NCI-H2227 treated with DMSO at 0.1 percent for 48 hours (cell line): ENCODE data around the gene CEP104.

Experiments
- DNase-seq: peaks from one replicate; lab custom pipeline; 2025; lab: John Stamatoyannopoulos, UW

CEP104 gene

DNA sequence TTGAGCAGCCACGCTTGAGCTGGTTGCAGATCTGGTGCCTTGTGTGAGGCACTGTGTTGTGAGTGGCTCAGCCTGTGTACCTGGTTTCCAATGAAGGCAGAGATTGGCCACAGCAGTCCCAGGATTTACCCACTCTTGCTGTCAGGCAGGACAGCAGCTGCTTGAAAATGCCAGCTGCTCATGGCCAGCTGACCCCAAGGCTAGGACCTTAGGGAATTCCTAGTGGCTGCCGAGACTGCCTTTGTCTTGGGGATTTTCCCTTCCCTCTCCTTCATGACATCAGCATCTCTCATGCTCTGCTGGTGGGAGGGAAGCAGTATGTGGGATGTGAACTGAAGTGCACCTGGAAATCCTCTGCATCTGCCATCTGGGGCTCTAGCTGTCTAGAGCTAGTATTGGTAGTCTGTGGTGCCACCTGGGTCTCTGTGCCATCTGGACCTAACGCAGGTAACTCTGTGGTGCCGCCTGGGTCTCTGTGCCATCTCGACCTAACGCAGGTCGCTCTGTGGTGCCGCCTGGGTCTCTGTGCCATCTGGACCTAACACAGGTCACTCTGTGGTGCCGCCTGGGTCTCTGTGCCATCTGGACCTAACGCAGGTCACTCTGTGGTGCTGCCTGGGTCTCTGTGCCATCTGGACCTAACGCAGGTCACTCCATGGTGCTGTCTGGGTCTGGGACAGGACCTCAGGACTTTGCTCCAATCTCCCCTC is 56.9 kb downstream of the CEP104 start:
- no peak for DNase-seq

DNA sequence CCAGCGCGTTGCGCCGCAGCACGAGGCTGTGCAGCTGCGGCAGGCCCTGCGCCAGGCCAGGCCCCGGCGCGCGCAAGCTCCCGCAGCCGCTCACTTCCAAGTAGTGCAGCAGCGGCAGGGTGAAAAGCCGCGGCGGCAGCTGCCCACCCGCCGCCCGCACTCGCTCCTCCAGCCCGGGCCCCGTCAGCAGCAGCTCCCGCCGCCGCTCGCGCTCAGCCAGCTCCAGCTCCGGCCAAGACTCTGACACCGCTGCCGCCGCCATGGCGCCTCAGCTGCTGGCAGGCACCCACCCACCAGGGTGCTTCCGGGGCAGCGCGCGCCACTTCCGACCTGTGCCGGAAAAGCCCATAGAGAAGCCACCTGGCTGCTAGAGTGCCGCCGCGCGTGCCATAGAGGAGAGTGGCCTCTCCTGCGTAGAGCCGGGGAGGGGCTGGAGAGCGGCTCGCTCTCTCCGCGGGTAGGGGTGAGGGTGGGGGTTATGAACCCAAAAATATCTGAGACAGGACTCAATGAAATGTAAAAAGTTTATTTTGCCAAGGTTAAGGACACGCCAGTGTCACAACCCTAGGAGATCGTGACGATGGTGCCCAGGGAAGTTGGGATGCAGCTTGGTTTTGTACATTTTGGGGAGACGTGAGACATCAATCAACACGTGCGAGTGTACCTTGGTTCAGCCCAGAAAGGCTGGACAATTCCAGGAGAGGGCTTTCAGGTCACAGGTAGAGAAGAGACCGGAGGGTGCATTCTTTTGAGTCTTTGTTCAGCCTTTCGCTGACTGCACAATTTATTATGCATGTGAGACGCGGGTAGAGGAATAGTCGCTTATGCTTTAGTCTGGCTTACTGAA is 60.6 kb downstream of the CEP104 start, which contains the start of gene LRRC47:
Gene LRRC47, minus strand, starts transcription at position 284 of the 847 bp plus-strand sequence. Its CDS starts 22 bp downstream, at position 262.
- peak; percentile 87 for DNase-seq

DNA sequence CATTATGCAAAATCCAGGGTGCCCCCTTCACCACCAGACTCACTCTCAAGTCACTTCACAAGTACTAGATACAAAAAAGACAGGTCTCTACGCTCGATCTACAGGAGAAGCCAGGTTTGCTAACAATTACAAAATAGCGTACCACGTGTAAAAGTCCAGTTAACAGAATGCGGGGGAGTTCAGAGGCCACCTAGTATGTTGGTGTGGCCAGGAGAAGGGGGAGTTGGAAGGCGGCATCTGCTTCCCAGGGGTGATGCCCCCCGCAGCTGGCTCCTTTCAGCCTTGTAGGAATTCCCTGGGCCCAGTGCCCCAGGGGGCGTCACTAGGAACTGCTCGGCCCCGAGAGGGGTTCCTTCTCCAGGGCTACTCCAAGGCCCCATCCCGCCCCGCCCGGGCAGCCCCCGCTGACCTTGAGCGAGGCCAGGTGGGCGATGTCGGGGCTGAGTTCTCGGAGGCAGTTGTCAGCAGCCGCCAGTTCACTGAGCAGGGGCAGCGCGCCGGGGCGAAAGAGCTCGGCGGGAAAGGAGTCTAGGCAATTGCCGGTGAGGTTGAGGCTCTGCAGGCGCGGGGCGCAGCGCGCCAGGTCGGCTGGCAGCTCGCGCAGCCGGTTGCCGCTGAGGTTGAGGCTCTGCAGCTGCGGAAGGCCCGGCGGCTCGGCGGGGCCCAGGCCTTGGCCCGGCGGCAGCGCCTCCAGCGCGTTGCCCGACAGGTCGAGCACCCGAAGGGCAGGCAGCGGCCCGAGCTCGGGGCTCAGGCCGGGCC is 61.4 kb downstream of the CEP104 start:
- DNase-seq = no peak

DNA sequence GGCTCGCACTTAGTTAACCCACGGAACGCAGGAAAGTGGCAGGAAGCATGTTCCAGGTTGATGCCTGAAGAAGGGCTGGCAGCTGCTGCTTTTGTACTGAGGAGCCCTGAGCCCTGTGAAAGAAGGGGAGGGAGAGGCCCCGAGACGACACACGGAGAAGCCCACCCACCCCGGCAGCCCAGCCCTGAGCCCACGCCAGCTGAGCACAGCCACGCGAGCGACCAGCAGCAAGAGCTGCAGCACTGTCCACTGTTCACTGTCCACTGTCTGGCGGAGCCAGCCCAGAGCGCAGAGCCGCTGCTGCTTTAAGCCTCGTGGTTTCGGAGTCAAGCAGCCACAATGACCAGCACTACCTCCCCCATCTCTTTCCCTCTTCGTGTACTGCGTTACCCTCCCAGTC is 66.1 kb downstream of the CEP104 start:
- no peak for DNase-seq

DNA sequence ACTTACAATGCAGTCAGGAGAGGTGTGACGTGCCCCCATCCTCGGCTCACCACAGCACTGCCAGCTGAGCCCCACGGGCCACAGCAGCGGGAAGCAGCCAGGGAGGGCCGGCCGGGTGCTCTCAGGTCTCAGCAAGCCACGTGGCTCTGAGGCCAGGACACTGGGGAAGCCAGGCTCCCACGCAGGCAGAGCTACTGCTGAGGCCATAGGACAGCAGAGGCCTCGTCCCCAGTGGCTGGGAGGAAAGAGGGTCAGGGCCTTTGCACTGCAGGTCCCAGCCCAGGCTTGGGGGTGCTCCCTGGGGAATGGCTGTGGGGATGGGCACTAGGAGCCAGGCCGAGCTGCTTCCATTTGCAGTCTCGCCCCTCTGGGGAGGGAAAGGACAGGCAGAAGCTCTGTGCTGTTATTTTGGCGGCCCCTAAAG is 66.5 kb downstream of the CEP104 start:
- DNase-seq = no peak

DNA sequence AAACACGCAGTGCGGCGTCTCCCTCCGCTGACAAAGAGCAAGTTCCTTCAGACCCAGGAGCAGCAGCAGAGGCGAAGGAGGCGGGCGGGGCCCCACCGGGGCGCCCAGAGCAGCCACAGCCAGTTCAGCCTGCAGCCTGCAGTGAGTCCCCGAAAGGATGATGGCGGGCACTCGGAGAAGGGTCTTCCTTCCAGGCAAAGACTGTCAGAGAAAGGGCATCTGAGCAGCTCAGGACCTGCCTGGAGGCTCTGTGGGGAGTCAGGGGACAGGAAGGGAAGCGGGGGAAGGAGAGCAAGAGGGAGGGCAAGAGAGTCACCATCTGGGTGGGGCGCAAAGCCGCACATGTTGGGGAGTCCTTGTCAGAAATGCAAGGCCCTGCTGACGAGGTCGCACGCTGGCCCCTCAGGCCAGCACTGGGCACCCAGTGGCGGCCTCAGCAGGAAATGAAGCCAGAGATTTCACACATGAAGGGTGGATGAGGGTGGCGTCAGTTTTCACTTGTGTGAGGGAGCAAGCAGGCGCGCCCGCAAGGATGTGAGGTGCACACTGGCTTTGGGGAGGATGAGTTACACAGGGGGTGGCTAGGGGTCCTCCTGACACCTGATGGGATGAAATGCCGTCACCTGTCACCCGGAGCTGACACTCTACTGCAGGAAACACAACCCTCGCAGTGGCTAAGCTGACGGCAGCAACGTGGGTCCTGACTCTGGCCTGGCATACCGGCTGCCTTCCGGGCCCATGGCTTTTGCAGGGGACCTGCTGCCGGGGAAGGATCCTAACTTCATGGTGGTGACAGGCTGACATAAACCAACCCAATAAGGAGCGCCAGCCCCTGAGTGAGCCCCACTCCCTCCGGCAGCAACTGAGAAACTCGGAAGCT is 67.3 kb downstream of the CEP104 start:
- no peak for DNase-seq

DNA sequence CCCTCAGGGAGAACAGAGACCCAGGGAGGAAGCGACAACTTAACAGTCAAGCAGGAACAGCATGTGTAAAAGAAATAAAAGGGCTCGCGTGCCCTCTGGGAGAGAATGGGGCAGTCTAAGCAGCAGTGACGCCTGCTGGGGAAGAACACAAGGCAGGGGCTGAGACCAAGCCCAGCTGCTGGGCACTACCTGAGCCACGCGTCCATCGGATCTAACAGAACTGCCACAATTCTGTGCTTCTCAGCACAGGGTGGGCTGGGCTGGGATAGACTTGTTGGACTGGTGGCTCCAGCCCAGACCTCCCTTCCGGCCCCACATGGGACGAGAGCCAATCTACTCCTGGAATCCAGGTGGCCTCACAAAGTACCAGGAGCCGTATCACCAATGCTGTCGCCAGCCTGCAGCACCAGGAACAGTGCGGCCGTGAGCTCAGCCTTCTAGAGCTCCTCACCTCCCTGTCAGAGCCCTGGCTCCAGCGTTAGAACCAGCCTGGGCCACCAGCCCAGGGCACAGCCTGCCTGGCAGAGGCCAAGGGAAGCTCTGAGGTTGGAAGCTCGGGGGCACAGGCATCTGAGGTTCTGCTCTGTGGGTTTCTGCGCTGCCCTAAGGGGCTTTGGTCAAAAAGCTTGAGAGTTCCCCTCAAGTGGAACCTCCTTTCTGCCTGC is 68.1 kb downstream of the CEP104 start:
- DNase-seq = no peak

DNA sequence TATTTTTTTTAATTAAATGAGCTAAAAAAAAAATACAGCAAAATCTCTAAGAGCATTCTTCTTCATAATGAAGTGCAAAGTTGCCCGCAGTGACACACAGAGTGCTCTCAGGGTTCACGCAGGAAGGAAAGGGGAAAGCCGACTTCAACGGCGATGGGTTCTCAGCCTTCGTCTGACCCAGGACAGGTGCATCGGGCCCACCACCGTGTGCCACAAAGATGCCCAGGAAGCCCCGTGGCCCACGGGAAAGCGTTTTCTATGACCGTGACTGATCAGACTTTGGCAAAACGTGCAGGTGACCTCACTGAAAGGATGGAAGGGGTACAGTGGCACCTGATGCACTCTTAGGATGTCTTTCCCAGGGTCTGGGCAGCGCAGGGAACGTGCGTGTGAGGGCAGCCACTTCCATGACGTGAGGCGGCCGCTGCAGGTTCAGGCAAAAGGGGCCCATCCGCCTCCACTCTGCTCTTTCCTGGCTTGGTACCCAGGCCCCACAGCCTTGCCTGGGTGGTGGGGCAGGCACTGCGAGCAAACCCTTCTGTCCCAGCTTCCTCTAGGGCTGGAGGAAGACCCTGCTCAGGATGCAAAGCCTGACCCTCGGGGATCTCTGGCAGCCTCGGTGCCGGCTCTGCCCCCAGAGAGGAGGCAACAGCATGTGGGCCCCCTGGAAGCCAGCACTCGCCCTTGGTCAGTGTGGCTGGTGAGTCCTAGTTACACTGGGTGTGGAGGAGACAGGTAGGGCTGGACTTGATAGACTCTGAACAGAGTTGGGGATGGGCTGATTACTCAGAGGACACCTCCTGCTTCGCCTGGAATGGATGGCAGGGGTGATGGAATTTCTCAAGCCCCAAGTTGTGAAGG is 69.0 kb downstream of the CEP104 start:
- DNase-seq = no peak

DNA sequence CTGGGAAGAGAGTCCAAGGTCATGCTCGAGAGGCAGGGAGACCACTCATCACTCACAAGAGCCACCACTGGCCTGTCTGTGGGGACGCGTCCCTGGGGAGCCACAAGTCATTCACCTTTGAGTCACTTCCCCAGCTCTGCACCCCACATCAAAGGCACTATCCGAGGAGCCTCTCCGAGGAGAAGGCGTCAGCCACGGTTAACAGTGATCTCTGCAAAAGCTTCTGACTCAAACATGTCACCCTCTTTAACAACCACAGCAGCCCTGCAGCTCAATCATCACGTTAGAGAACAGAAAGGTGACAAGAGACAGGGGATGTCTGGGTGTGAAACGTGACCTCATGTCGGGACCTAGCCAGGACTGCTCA is 69.7 kb downstream of the CEP104 start:
- no peak for DNase-seq

DNA sequence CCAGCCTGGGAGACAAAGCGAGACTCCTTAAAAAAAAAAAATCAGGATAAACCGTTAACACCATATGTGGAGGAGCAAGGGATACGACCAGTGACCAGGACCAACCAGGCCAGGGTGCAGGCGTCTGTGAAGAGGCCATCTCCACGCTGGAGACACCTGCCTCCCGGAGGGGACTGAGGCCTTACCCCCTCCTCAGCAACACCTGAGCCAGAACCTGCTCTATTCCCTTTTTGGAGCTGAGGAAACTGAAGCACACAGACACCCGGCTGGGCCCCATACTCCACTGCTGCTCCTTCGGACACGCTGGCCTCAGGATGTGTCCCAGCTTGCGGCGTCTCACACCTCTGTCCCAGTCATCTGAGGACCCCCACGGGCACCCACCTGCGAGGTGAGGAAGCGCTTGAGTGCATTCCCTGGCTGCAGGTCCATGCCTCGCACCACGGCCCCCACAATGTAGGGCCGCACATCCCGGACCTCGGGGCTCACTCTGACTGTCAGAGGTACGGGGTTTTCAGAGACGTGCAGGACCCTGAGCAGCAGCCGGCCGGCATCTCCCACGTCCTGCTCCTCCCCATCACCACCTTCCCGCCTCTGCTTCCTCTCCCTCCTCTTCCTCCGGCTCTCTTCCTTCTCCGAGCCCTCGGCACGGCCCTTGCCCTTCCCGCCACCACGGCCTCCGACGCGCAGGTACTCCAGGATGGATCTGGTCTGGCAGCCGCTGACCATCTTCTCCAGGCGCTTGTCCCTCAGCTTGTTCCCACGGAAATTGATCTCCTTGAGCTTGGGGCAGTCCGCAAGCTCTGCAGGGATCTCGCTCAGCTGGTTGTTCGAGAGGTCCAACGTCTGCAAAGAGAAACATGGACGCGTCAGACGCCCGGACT is 70.3 kb downstream of the CEP104 start:
- DNase-seq = no peak

DNA sequence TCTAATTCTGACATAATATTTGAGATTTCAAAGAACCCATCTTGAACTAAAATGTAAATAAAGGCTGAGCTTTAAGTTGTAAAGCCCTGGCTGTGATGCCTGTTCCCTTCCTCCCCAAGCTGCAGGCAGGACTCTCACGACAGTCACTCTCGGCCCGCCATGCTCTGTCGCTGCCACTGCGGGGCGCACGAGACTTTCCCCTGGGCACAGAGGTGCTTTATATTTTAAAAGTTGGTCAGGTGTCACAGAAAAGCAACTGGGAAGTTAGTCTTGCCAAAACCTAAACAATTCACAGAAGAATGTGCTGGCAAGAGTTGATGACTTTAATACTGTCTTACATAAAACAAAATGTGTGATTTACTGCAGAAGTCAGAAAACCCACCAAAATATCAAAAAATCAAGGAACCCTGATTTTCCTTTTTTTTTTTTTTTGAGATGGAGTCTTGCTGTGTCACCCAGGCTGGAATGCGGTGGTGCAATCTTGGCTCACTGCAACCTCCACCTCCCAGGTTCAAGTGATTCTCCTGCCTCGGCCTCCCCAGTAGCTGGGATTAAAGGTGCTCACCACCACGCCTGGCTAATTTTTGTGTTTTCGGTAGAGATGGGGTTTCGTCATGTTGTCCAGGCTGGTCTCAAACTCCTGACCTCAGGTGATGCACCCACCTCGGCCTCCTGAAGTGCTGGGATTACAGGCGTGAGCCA is 71.4 kb downstream of the CEP104 start:
- no peak for DNase-seq

DNA sequence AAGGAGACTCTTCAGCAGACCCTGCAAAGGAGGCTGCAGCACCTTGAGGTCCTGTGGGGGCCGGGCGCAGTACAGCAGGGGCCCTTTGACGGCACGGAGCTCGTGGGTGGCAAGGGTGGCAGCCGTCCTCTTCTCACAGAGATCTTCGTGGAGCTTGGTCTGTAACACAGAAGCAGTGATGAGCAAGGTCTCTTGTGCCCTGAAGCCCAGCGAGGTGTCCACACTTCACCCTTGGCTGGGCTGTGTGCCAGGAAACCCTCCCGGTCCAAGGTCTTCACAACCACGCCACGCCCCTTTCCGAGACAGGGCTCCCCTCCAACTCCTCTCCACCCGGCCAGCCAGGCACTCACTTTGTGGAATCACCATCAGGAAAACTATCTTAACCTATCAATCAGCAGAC is 72.0 kb downstream of the CEP104 start:
- no peak for DNase-seq

DNA sequence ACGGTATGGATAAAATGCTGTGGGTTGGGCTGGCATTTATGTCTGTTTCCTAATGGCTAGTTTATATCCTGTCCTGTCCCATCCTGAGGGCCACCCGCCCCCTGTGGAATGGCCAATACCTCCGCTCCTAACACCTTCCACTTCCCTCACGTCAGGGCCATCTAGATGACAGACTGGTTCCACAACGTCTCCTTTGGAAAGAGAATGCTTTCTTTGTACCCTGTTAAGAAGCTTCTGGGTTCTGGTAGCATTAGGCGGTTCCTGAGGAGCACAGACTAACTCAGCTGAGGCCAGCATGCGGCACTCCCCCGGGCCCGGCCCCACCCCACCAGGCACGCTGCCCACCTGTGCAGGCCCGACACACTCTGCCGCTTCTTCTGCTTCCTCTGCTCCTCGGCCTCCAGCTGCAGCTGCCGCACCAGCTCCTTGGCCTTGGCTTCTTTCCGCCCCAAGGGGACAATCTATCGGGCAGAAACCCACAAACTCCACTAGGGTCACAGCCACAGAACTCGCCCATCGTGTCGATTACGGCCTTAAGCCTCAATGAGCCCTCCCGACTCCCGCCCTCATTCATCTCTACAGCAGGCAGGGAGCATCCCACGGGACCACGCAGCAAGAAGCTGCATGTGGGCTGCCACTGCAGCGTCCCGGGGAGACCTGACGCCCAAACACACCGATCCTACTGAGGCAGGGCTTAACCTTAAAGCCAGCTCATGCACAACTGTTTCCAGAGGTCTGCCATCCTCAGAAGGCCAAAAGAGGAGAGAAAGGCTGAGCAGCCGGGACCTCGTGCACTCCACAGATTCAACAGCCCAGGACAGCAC is 73.1 kb downstream of the CEP104 start:
- DNase-seq = no peak

DNA sequence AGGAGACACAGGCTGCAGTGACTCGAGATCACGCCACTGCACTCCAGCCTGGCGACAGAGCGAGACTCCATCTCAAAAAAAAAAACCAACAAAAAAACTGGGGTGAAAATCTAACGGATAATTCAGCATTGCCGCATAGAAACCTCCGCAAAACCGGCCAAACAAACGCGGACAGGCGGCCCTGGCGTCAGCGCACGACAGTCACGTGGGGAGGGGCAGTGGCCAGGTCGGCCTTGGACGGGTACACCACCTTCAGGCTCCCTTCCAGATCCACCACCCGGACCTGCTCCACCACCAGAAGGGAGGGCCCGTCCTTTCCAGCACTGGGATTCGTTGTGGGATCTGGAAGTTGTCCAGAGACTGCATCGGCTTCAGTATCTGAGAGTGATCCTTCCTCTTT is 76.1 kb downstream of the CEP104 start:
- no peak for DNase-seq

DNA sequence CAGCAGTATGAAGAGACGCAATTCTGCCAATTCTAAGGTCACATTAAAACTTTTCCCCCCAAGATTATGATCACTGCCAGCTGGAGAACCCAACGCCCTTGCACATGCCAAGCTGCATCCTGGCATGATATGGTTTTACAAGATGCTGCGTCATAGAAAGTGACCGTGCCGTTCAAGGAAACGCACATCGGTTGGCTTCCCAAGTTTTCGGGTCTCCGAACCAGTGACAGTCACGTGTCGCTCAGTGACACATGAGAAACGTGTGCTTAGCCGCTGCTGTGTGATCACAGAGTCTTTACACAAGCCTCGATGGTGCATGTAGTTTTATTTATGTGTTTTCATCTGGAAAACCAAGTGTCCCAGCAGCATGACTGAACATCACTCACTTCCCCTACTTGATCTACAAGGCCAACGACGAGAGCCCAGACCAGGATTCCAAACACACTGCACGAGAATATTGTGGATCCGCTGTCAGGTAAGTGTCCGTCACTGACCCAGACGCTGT is 77.0 kb downstream of the CEP104 start:
- no peak for DNase-seq

DNA sequence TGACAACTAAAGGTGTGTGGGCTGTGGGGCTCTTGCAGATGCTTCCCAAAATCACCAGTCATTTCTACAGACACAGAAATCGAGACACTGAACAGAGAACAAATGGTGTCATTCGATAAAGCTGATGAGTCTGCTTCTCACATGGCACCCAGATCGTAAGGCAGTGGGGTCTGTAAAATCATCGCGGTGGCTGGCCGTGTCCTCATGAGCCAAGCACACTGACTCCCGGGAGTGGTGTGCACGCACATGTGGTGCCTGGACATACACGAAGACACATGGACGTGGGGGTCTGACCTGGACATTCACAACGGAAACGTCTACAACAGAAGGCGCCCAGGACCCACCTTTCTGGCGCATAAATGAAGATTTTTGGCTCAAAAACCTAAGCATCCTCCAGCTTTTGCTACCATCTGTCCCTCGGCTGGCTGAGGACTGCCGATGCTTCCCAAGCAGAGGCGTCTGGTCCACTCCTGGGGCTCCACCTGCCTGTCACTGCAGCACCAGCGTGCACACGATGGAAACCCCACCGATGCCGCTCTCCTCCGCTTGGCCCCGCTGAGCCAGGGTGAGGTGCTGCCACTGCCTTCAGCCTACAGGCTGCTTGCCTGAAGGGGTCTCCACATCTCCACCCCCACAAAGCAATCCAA is 77.6 kb downstream of the CEP104 start:
- no peak for DNase-seq
